Retinal pigment epithelial cell (primary cell): ENCODE measurements around the gene FNTB.

Experiments
- DNase-seq: peaks from one replicate; pipeline ENCODE4 v3.0.0-alpha.2; 2010; ENCODE audit warnings: low read depth
- H3K4me3 ChIP-seq: 2 replicates; pipeline ENCODE4 v1.5.1; 2011; ENCODE audit warnings: mild to moderate bottlenecking, low read length, control low read depth, moderate library complexity
- TF ChIP-seq, protein P1 (sequence below): conservative IDR thresholded peaks from 2 replicates; pipeline ENCODE4 v1.5.1; 2011; ENCODE audit warnings: low read depth, low read length, control low read depth, inconsistent platforms

The FNTB gene

DNA sequence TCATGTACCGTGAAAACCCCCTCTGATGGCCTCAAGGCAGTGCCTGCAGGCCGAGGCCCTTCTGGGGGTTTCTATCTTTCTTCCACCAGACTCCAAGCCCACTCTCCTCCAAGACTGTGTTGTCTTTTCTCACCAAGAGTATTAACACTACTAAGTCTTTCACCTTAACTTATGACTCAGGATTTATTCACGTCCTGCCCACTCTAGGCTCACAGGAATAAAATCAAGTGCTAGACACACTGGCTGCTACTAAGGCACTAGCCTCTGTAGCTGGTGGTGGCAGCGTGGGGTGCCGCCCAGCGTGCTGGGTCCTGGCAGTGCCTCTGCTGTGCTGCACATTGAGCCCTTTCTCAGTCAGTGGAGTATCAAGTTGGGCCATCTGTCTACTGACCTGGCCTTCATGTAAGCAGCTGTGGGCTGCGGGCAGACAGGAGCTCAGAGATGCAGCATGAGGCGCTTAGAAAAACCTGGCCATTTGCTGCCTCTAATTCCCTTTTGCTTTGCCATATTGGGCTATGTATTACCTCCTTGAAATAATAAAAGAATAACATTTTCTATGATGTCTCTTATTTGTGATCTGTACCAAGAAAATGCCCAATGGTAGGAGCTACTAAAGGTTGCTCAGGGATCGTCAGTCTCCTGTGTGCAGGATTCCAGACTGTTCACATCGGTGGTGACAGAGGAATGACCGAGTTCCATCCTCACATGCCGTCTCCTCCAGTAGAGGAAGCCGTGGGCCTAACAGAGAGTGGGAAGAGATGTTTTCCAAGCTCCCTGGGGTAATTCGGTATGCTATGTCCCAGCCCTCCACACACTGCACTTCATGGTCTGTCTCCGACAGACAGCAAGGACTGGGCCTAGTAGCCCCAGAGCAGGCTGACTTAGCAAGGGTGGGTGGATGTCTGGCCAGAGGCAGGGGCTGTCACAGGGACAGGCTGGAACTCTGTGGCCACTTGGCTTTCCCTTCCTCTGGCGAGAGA is 75.7 kb downstream of the FNTB start:
- H3K4me3 ChIP-seq = no peak overlapping the region
- no peak for DNase-seq
- TF ChIP-seq, protein P1, sequence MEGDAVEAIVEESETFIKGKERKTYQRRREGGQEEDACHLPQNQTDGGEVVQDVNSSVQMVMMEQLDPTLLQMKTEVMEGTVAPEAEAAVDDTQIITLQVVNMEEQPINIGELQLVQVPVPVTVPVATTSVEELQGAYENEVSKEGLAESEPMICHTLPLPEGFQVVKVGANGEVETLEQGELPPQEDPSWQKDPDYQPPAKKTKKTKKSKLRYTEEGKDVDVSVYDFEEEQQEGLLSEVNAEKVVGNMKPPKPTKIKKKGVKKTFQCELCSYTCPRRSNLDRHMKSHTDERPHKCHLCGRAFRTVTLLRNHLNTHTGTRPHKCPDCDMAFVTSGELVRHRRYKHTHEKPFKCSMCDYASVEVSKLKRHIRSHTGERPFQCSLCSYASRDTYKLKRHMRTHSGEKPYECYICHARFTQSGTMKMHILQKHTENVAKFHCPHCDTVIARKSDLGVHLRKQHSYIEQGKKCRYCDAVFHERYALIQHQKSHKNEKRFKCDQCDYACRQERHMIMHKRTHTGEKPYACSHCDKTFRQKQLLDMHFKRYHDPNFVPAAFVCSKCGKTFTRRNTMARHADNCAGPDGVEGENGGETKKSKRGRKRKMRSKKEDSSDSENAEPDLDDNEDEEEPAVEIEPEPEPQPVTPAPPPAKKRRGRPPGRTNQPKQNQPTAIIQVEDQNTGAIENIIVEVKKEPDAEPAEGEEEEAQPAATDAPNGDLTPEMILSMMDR = no peak

DNA sequence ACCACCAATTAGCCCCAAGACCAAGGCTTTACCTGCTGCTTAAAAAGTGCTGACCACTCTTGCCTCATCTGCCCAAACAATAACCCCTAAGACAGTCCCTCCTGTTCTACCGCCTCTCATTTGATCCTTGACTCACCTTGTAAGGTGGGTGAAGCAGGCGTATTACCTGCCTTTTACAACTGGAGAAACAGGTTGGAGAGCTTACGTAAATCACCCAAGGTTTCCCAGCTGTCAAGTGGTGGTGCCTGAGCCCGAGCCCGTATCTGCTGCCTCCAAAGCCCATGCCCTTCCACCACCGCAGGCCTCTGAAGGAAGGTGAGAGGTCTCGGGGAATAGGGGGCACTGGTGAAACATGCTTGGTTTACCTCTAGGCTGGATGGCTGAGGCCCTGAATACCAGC is 79.0 kb downstream of the FNTB start:
- DNase-seq = no peak
- TF ChIP-seq, protein P1 = no peak

DNA sequence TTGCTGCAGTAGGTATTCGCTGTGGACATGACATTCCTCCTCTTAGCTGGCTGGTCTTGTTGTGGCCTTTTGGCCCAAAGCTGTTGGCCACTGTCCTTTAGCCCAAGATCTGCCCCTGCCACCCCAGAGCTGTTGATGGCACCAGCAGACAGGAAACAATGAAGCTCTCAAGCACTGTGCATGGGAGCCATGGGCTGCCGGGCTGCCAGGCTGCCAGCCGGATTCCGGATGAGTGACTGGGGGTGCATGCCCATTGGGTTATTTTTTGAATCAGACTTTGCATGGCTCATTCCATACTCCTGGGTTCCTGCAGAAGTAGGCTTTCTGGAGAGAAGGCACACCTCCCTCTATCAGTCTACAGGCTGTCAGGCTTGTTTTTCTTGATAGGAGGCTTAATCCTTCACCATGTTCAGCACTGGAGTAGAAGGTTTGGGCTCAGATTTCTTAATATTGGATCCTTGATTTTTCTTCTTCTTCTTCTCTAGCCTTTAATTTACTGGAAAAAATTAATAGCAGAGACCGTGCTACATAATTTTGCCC is 83.2 kb downstream of the FNTB start:
- no peak overlapping the region for H3K4me3 ChIP-seq
- no peak for DNase-seq
- TF ChIP-seq, protein P1 = no peak

More for the DNA sequence above, 79.0 kb downstream of the FNTB start:
- no peak overlapping the region for H3K4me3 ChIP-seq

DNA sequence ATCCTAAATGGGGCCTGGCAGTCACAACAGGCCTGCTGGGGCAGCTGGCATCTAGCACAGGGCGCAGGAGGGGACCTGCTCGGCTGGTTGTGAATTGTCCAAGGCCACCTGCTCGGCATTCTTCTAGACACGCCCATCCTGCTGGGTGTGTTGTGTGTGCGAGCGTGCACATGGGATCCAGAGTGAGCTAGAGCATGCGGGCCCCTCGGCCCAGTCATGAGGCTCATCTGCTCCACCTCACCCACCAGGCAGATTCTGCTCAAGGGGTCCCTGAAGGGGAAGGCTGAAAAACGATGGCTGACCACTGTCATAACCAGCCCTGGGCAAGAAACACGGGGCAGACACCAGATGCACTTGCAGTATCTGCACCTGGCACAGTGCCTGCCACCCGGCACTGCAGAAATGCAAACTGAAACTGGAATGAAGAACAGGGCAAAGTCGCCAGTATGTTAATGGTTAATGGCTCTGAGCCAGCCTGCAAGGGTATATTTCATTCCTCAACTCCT is 83.8 kb downstream of the FNTB start:
- TF ChIP-seq, protein P1 = no peak
- DNase-seq = no peak
- no peak overlapping the region for H3K4me3 ChIP-seq

DNA sequence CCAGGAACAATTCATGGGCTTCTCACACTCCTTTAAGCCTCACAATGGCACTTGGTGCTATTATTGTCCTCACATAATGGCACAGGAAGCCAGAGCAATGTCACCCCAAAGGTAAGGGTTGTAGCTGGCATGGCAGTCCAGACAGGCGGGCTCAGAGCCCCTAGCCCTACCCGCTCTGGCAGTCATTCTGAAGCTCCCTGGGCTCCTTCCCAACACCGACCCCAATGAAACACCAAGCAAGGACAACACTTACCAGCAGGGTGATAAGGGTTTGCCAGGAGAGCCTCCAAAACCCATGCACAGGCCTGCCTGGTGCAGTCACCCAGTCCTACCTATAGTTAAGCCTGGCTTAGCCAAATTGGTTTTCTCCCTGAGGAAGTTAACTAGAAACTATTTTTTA is 84.8 kb downstream of the FNTB start:
- DNase-seq = no peak
- H3K4me3 ChIP-seq = no peak overlapping the region
- TF ChIP-seq, protein P1 = no peak

DNA sequence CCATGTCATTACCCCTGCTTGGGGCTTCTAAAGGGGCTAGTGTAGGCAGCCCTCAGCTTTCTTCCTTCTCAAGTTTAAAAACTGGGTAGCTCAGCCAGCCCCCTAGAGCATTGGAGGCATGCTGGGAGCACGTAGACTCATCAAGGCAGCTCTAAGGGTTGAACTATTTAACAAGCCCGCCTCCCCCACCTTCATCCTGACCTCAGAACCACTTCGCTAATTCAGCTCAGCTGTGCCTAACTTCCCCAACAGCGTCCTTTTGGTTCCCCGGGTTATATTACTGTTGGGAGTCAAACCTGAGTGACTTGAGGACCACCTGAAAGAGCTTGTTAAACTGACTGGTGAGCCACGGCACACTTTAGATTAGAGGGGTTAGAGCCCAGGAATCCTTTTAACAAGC is 85.6 kb downstream of the FNTB start:
- no peak overlapping the region for H3K4me3 ChIP-seq
- TF ChIP-seq, protein P1 = no peak

More for the DNA sequence above, 85.6 kb downstream of the FNTB start:
- DNase-seq = no peak
